B cell (primary cell): ENCODE data around the gene TBCD. TPM values are rescaled to one million over a fixed set of nuclear protein-coding genes. Genes with fewer than 3 reads are reported as not detected.

ENCODE experiments used
- ATAC-seq: fragments of 200-7000 bp; cut with Tn5 transposase; one replicate; pipeline ENCODE4 v1.10.0; 2021; ENCODE audit warnings: low read depth, mild to moderate bottlenecking, moderate number of reproducible peaks, moderate library complexity
- CTCF ChIA-PET: fragments of 350-600 bp; sonication (Branson Sonifier 250); formaldehyde crosslinking; loops from one replicate; lab custom pipeline; 2021; ENCODE audit warnings: antibody characterized with exemption, inconsistent platforms; lab: Charles Lee
- POLR2A ChIA-PET: fragments of 350-600 bp; sonication (Branson Sonifier 250); formaldehyde crosslinking; loops from one replicate; lab custom pipeline; 2021; ENCODE audit warnings: antibody characterized with exemption; lab: Charles Lee
- DNase-seq: peaks from one replicate; pipeline ENCODE4 v3.0.0; 2013
- H2AFZ ChIP-seq: 2 replicates; pipeline ENCODE4 v1.6.1; 2012; ENCODE audit warnings: mild to moderate bottlenecking, low read depth, low read length; ENCODE audit not compliant: insufficient read depth, poor library complexity, severe bottlenecking
- H3K27ac ChIP-seq, 2 donors: 1 replicate in 1 of 2; 2 replicates in 1 of 2; pipeline ENCODE4 v1.5.1; 2012 to 2013; ENCODE audit warnings: low read length in 2 of 2, mild to moderate bottlenecking in 2 of 2, moderate library complexity in 1 of 2
- H3K27me3 ChIP-seq, 4 experiments: fragments of 200-600 bp in 1 of 4; sonication (generic) in 1 of 4; replicated peaks in 1 of 4; 1 replicate in 2 of 4; 2 replicates in 2 of 4; pipeline versions ENCODE4 v1.6.1 to v1.7.0; 2013 to 2016; ENCODE audit warnings: low read length in 3 of 4, mild to moderate bottlenecking in 2 of 4, mixed read lengths in 1 of 4, moderate library complexity in 1 of 4; ENCODE audit not compliant: insufficient read depth in 4 of 4, control insufficient read depth in 3 of 4; ENCODE audit errors: control extremely low read depth in 1 of 4
- H3K36me3 ChIP-seq, 2 experiments: replicated peaks in 1 of 2; 1 replicate in 1 of 2; 2 replicates in 1 of 2; pipeline versions ENCODE4 v1.6.1 to v1.7.1; 2013; ENCODE audit warnings: low read length in 1 of 2; ENCODE audit not compliant: insufficient read depth in 2 of 2, control insufficient read depth in 1 of 2; ENCODE audit errors: control extremely low read depth in 1 of 2, extremely low read depth in 1 of 2
- H3K4me1 ChIP-seq, 2 donors: fragments of 200-600 bp in 1 of 2; sonication (generic) in 1 of 2; 1 replicate in 1 of 2; 2 replicates in 1 of 2; pipeline versions ENCODE4 v1.5.1 to v1.6.1; 2013 to 2017; ENCODE audit warnings: low read length in 2 of 2; ENCODE audit not compliant: control insufficient read depth in 2 of 2, insufficient read depth in 2 of 2
- H3K4me2 ChIP-seq: replicated peaks from 2 replicates; pipeline ENCODE3; 2012; ENCODE audit warnings: mild to moderate bottlenecking, low read depth, low read length; ENCODE audit not compliant: poor library complexity, severe bottlenecking
- H3K4me3 ChIP-seq, 5 experiments: fragments of 200-600 bp in 1 of 5; sonication (generic) in 1 of 5; 1 replicate in 3 of 5; 2 replicates in 2 of 5; pipeline versions ENCODE4 v1.5.1 to v1.7.0; 2011 to 2016; ENCODE audit warnings: low read length in 4 of 5, mild to moderate bottlenecking in 4 of 5, low read depth in 2 of 5, control low read depth in 1 of 5, moderate library complexity in 1 of 5; ENCODE audit not compliant: insufficient read depth in 1 of 5; ENCODE audit errors: control extremely low read depth in 1 of 5, extremely low read depth in 1 of 5
- H3K79me2 ChIP-seq: fragments of 200-600 bp; sonication (generic); one replicate; pipeline ENCODE4 v1.6.0; 2016; ENCODE audit warnings: low read length; ENCODE audit not compliant: control insufficient read depth, insufficient read depth
- H3K9ac ChIP-seq: fragments of 200-600 bp; sonication (generic); 2 replicates; pipeline ENCODE4 v1.6.1; 2017; ENCODE audit warnings: mild to moderate bottlenecking, low read length, moderate library complexity
- H3K9me3 ChIP-seq, 3 donors: one replicate each; pipeline versions ENCODE4 v1.6.1 to v1.7.1; 2013; ENCODE audit warnings: low read length in 2 of 3; ENCODE audit not compliant: control insufficient read depth in 2 of 3, insufficient read depth in 1 of 3; ENCODE audit errors: control extremely low read depth in 1 of 3
- H4K20me1 ChIP-seq: 2 replicates; pipeline ENCODE4 v1.6.0; 2012; ENCODE audit warnings: mild to moderate bottlenecking, low read length; ENCODE audit not compliant: insufficient read depth, control insufficient read depth, poor library complexity, severe bottlenecking
- H3K27ac Mint-ChIP-seq: one replicate; pipeline ENCODE4 v1.8.0; 2021; ENCODE audit warnings: mixed read lengths
- H3K27me3 Mint-ChIP-seq: one replicate; pipeline ENCODE4 v1.8.0; 2021; ENCODE audit warnings: mixed read lengths
- H3K4me1 Mint-ChIP-seq: one replicate; pipeline ENCODE4 v1.8.0; 2021; ENCODE audit warnings: mixed read lengths
- H3K4me3 Mint-ChIP-seq: one replicate; pipeline ENCODE4 v1.8.0; 2021; ENCODE audit warnings: mixed read lengths
- H3K9me3 Mint-ChIP-seq: one replicate; pipeline ENCODE4 v1.8.0; 2022; ENCODE audit warnings: mixed read lengths; ENCODE audit not compliant: insufficient read depth
- CTCF ChIP-seq: fragments of 200-600 bp; IDR thresholded peaks from one replicate; pipeline ENCODE4 v1.8.0; 2022; ENCODE audit warnings: antibody characterized with exemption, mild to moderate bottlenecking
- EZH2 ChIP-seq: IDR thresholded peaks from 2 replicates; pipeline ENCODE4 v1.6.1; 2012; ENCODE audit warnings: borderline replicate concordance, low read depth, mild to moderate bottlenecking, moderate library complexity, low read length; ENCODE audit not compliant: insufficient read depth, poor library complexity, severe bottlenecking
- WGBS: methylation state at CpG from one replicate; pipeline ENCODE4 v1.1.5; 2013; ENCODE audit warnings: missing lambda C conversion rate; ENCODE audit not compliant: insufficient coverage; 5-methylcytosine and 5-hydroxymethylcytosine counted together
- intact Hi-C: fragments of 100-400 bp; cut with micrococcal nuclease; formaldehyde crosslinking; loops from one replicate; pipeline ENCODE4 v1.10.0; 2022
- polyA plus RNA-seq: library from polyadenylated mRNA; depleted of rRNA; stranded (reverse); fragments of >200 nt; gene quantifications from 2 replicates; pipeline ENCODE4 v1.2.3, GENCODE V29; 2012
- total RNA-seq, 2 donors: library from RNA; stranded (reverse); fragments of 120-200 nt in 1 of 2; gene quantifications; 1 replicate in 1 of 2; 2 replicates in 1 of 2; pipeline versions ENCODE4 v1.2.3 to v1.2.4, GENCODE V29; 2013 to 2022

The TBCD gene
- total and polyA plus RNA-seq, 2 donors (not counting 1 experiment from before 2014, with no cell fraction given), result 60.8 to 101 TPM

- no peak overlapping the region for H2AFZ ChIP-seq
- no peak overlapping the region for H3K27ac ChIP-seq
- Mint-ChIP-seq H3K27ac (no peak overlapping the region), H3K4me3 (no peak overlapping the region), H3K9me3 (no peaks in the 10 kb centered on the region), H3K4me1 (peaks cover 31% of the 10 kb centered on the region), H3K27me3 (no peaks in the 10 kb centered on the region)
- no peaks in the 10 kb centered on the region for H3K36me3 ChIP-seq
- no peak overlapping the region for H3K9ac ChIP-seq
- DNase-seq (no peak), ATAC-seq (no peak)
- intact Hi-C loops, result no loop called here
- peaks cover 23 to 25% of the 10 kb centered on the region in 2 donors for H3K4me1 ChIP-seq
- ChIA-PET POLR2A (no interaction called here), CTCF (no interaction called here)
- WGBS, result 92% methylated on average over 18 of the region's 20 CpGs
- H3K79me2 ChIP-seq, result no peaks in the 10 kb centered on the region
- no peaks in the 10 kb centered on the region for H4K20me1 ChIP-seq
- no peak overlapping the region for H3K4me2 ChIP-seq
- H3K27me3 ChIP-seq, result no peaks in the 10 kb centered on the region
- no peaks in the 10 kb centered on the region for H3K9me3 ChIP-seq
- TF ChIP-seq CTCF, result no peak
- TF ChIP-seq EZH2, result no peak
- H3K4me3 ChIP-seq, result no peak overlapping the region
Observed at GRCh38 chr17:82977606-82978005, 225.7 kb downstream of the TBCD start.

GRCh38 chr17:82978765-82979349, 227.0 kb downstream of the TBCD start:
- CTCF ChIA-PET, result interaction anchor here (0.9 to 1.8 kb wide), 4 partner anchors 8 to 197 kb away, joined by 3 to 5 read pairs (median 3); no protein-coding TSS in a partner anchor
- Mint-ChIP-seq H3K27me3 (no peaks in the 10 kb centered on the region), H3K9me3 (no peaks in the 10 kb centered on the region), H3K27ac (peak overlapping the region; percentile 84), H3K4me1 (peaks cover 28% of the 10 kb centered on the region), H3K4me3 (peak overlapping the region; percentile 46)
- peak overlapping the region in 1 of 5 experiments; percentile 33 for H3K4me3 ChIP-seq
- intact Hi-C loops, result no loop called here
- DNase-seq (peak; percentile 52), ATAC-seq (peak; percentile 33)
- no peaks in the 10 kb centered on the region for H3K27me3 ChIP-seq
- H4K20me1 ChIP-seq, result no peaks in the 10 kb centered on the region
- H3K36me3 ChIP-seq, result no peaks in the 10 kb centered on the region
- peak overlapping the region; percentile 48 for H2AFZ ChIP-seq
- peaks cover 23 to 33% of the 10 kb centered on the region in 2 donors for H3K4me1 ChIP-seq
- H3K27ac ChIP-seq, result peak overlapping the region in 1 of 2 donors; percentile 67
- no peak for TF ChIP-seq CTCF
- TF ChIP-seq EZH2, result no peak
- no CpG with 5 or more reads among the region's 3 CpGs for WGBS
- H3K9ac ChIP-seq, result peak overlapping the region; percentile 38
- H3K79me2 ChIP-seq, result no peaks in the 10 kb centered on the region
- peak overlapping the region; percentile 62 for H3K4me2 ChIP-seq
- H3K9me3 ChIP-seq, result peaks cover 0 to 2% (median 0%) of the 10 kb centered on the region in 3 donors
- POLR2A ChIA-PET, result no interaction called here
